Mesendoderm (in vitro differentiated cells): ENCODE measurements around the gene CRTC3.
"Not testable (repeated sequence)": the region's sequence is repeated elsewhere in the genome, so short reads cannot be mapped to it uniquely, and the experiment has no call there.

ENCODE experiments used
- DNase-seq: peaks from one replicate; pipeline ENCODE4 v3.0.0; 2013
- H2AK5ac ChIP-seq: 2 replicates; pipeline ENCODE4 v1.6.1; 2013; ENCODE audit warnings: low read length, inconsistent platforms
- H2BK120ac ChIP-seq: 2 replicates; pipeline ENCODE4 v1.6.1; 2013; ENCODE audit warnings: low read depth, mild to moderate bottlenecking, low read length, moderate library complexity, mixed read lengths
- H2BK15ac ChIP-seq: replicated peaks from 2 replicates; pipeline ENCODE4 v1.6.1; 2013; ENCODE audit warnings: low read depth, mild to moderate bottlenecking, moderate library complexity
- H2BK5ac ChIP-seq: 2 replicates; pipeline ENCODE4 v1.6.1; 2013; ENCODE audit warnings: low read length, inconsistent platforms
- H3K18ac ChIP-seq: 2 replicates; pipeline ENCODE4 v1.6.1; 2013; ENCODE audit warnings: mild to moderate bottlenecking, low read length, mixed read lengths
- H3K23ac ChIP-seq: one replicate; pipeline ENCODE4 v1.6.1; 2013; ENCODE audit warnings: low read length
- H3K27ac ChIP-seq: 2 replicates; pipeline ENCODE4 v1.5.1; 2013; ENCODE audit warnings: low read depth, mild to moderate bottlenecking, inconsistent platforms, low read length, moderate library complexity
- H3K27me3 ChIP-seq: 2 replicates; pipeline ENCODE4 v1.6.1; 2013; ENCODE audit warnings: low read length, control low read depth, mild to moderate bottlenecking, inconsistent platforms; ENCODE audit not compliant: insufficient read depth, poor library complexity
- H3K36me3 ChIP-seq: 2 replicates; pipeline ENCODE4 v1.6.1; 2013; ENCODE audit warnings: low read length, inconsistent platforms; ENCODE audit not compliant: control insufficient read depth, insufficient read depth
- H3K4ac ChIP-seq: one replicate; pipeline ENCODE4 v1.6.1; 2013; ENCODE audit warnings: low read depth, mild to moderate bottlenecking, low read length, moderate library complexity
- H3K4me1 ChIP-seq: 2 replicates; pipeline ENCODE4 v1.6.1; 2013; ENCODE audit warnings: low read depth, low read length, inconsistent platforms; ENCODE audit not compliant: control insufficient read depth
- H3K4me2 ChIP-seq: 2 replicates; pipeline ENCODE4 v1.6.1; 2013; ENCODE audit warnings: low read length
- H3K4me3 ChIP-seq: 2 replicates; pipeline ENCODE4 v1.5.1; 2013; ENCODE audit warnings: mild to moderate bottlenecking, low read length
- H3K56ac ChIP-seq: one replicate; pipeline ENCODE4 v1.6.1; 2013; ENCODE audit warnings: low read length
- H3K79me1 ChIP-seq: 2 replicates; pipeline ENCODE4 v1.6.1; 2013; ENCODE audit warnings: low read length, inconsistent platforms
- H3K79me2 ChIP-seq: 2 replicates; pipeline ENCODE4 v1.6.1; 2013; ENCODE audit warnings: mild to moderate bottlenecking, low read length; ENCODE audit not compliant: control insufficient read depth, insufficient read depth
- H3K9ac ChIP-seq: 2 replicates; pipeline ENCODE4 v1.6.1; 2013; ENCODE audit warnings: low read length, inconsistent platforms
- H4K5ac ChIP-seq: one replicate; pipeline ENCODE4 v1.6.1; 2013; ENCODE audit warnings: low read length
- H4K8ac ChIP-seq: one replicate; pipeline ENCODE4 v1.6.1; 2013; ENCODE audit warnings: low read depth, mild to moderate bottlenecking, control low read depth, low read length, moderate library complexity
- WGBS: extraction: QIAGEN DNeasy Blood & Tissue Kit; methylation state at CpG from one replicate; pipeline ENCODE4 v1.1.7; 2013; ENCODE audit warnings: low lambda C conversion rate, missing lambda C conversion rate; ENCODE audit not compliant: insufficient coverage; ENCODE audit errors: extremely low coverage; 5-methylcytosine and 5-hydroxymethylcytosine counted together

Gene CRTC3

GRCh38 chr15:90512276-90512675 is 17.4 kb upstream of the CRTC3 start:
- Histone ChIP-seq H3K36me3 (no peaks in the 10 kb centered on the region), H2BK5ac (no peak overlapping the region), H3K18ac (no peak overlapping the region), H3K4ac (no peak overlapping the region), H3K56ac (no peak overlapping the region), H3K4me2 (no peak overlapping the region), H3K4me3 (no peak overlapping the region), H3K27ac (no peak overlapping the region), H3K27me3 (no peaks in the 10 kb centered on the region), H4K5ac (no peak overlapping the region), H2BK120ac (no peak overlapping the region), H3K23ac (no peak overlapping the region), H3K79me1 (no peaks in the 10 kb centered on the region), H3K79me2 (no peaks in the 10 kb centered on the region), H4K8ac (no peak overlapping the region), H3K9ac (no peak overlapping the region), H3K4me1 (no peaks in the 10 kb centered on the region), H2AK5ac (no peak overlapping the region), H2BK15ac (no peak overlapping the region)
- no CpG with 5 or more reads among the region's 2 CpGs for WGBS
- DNase-seq, result no peak

GRCh38 chr15:90512981-90513380 is 16.7 kb upstream of the CRTC3 start:
- no CpG with 5 or more reads among the region's 3 CpGs for whole genome bisulfite sequencing
- no peak overlapping the region for H4K5ac ChIP-seq
- H3K27ac ChIP-seq, result no peak overlapping the region
- H3K4me1 ChIP-seq, result no peaks in the 10 kb centered on the region
- no peaks in the 10 kb centered on the region for H3K79me1 ChIP-seq
- H3K4me3 ChIP-seq, result no peak overlapping the region
- no peak overlapping the region for H3K4ac ChIP-seq
- no peaks in the 10 kb centered on the region for H3K79me2 ChIP-seq
- H2BK15ac ChIP-seq, result no peak overlapping the region
- no peak overlapping the region for H3K18ac ChIP-seq
- no peak overlapping the region for H3K23ac ChIP-seq
- H3K27me3 ChIP-seq, result no peaks in the 10 kb centered on the region
- no peaks in the 10 kb centered on the region for H3K36me3 ChIP-seq
- no peak overlapping the region for H3K56ac ChIP-seq
- no peak overlapping the region for H3K4me2 ChIP-seq
- no peak overlapping the region for H2BK5ac ChIP-seq
- H2AK5ac ChIP-seq, result no peak overlapping the region
- H3K9ac ChIP-seq, result no peak overlapping the region
- H4K8ac ChIP-seq, result no peak overlapping the region
- H2BK120ac ChIP-seq, result no peak overlapping the region
- DNase-seq, result no peak

GRCh38 chr15:90513448-90513847 is 16.3 kb upstream of the CRTC3 start:
- Histone ChIP-seq H3K27me3 (no peaks in the 10 kb centered on the region), H3K27ac (no peak overlapping the region), H3K23ac (no peak overlapping the region), H2BK120ac (no peak overlapping the region), H3K36me3 (no peaks in the 10 kb centered on the region), H3K18ac (no peak overlapping the region), H3K79me2 (no peaks in the 10 kb centered on the region), H2BK5ac (no peak overlapping the region), H3K4me2 (no peak overlapping the region), H4K5ac (no peak overlapping the region), H3K9ac (no peak overlapping the region), H4K8ac (no peak overlapping the region), H3K4me1 (no peaks in the 10 kb centered on the region), H3K56ac (no peak overlapping the region), H3K4ac (no peak overlapping the region), H2AK5ac (no peak overlapping the region), H3K4me3 (no peak overlapping the region), H3K79me1 (no peaks in the 10 kb centered on the region), H2BK15ac (no peak overlapping the region)
- WGBS, result no CpG with 5 or more reads among the region's 2 CpGs
- DNase-seq, result peak; percentile 4

- H3K4me1 ChIP-seq, H2AK5ac ChIP-seq, H3K27ac ChIP-seq, H2BK5ac ChIP-seq, H3K23ac ChIP-seq, H3K79me1 ChIP-seq, H3K4me2 ChIP-seq, H4K8ac ChIP-seq, H3K36me3 ChIP-seq, H4K5ac ChIP-seq, DNase-seq, H2BK15ac ChIP-seq, H3K18ac ChIP-seq, H3K79me2 ChIP-seq, H3K4ac ChIP-seq, H2BK120ac ChIP-seq, H3K9ac ChIP-seq, H3K4me3 ChIP-seq, H3K56ac ChIP-seq, H3K27me3 ChIP-seq: not testable (repeated sequence)
- WGBS, result no CpG with 5 or more reads among the region's 2 CpGs
Measured at GRCh38 chr15:90513893-90514292, 15.8 kb upstream of the CRTC3 start.

- Histone ChIP-seq H3K4me2 (no peak overlapping the region), H4K5ac (no peak overlapping the region), H2BK120ac (no peak overlapping the region), H3K27me3 (no peaks in the 10 kb centered on the region), H4K8ac (no peak overlapping the region), H3K18ac (no peak overlapping the region), H3K9ac (no peak overlapping the region), H3K4me3 (no peak overlapping the region), H3K27ac (no peak overlapping the region), H2BK5ac (no peak overlapping the region), H3K79me2 (no peaks in the 10 kb centered on the region), H3K79me1 (no peaks in the 10 kb centered on the region), H3K4me1 (no peaks in the 10 kb centered on the region), H2BK15ac (no peak overlapping the region), H3K36me3 (no peaks in the 10 kb centered on the region), H3K56ac (no peak overlapping the region), H2AK5ac (no peak overlapping the region), H3K4ac (no peak overlapping the region), H3K23ac (no peak overlapping the region)
- DNase-seq, result no peak
- no CpG with 5 or more reads among the region's 1 CpG for WGBS
Measured at GRCh38 chr15:90519688-90520087, 10.0 kb upstream of the CRTC3 start.

DNA sequence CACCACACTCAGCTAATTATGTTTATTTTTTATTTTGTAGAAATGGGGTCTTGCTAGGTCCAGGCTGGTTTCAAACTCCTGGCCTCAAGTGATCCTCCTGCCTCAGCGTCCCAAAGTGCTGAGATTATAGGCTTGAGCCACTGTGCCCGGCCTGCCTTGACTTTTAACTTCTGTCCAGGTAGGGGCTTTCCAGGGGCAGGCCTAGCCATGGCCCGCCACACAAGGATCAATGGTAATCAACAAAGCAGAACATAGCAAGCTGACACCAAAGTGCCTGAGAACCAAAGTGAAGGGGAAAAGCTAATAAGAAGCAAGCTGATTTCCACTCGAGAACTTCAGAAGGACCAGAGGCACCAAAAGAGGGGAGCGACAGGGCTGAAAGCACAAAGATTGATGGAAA is 9.4 kb upstream of the CRTC3 start:
- Histone ChIP-seq H3K4me1 (no peaks in the 10 kb centered on the region), H2BK120ac (no peak overlapping the region), H3K4ac (no peak overlapping the region), H3K56ac (no peak overlapping the region), H2BK5ac (no peak overlapping the region), H3K4me2 (no peak overlapping the region), H3K79me2 (no peaks in the 10 kb centered on the region), H3K9ac (no peak overlapping the region), H4K8ac (no peak overlapping the region), H4K5ac (no peak overlapping the region), H2BK15ac (no peak overlapping the region), H3K27me3 (no peaks in the 10 kb centered on the region), H3K23ac (no peak overlapping the region), H3K18ac (no peak overlapping the region), H2AK5ac (no peak overlapping the region), H3K36me3 (no peaks in the 10 kb centered on the region), H3K27ac (no peak overlapping the region), H3K79me1 (no peaks in the 10 kb centered on the region), H3K4me3 (no peak overlapping the region)
- WGBS, result no CpG with 5 or more reads among the region's 5 CpGs
- no peak for DNase-seq
